ENCODE measurements around the gene ATP6V1B1. TPM values are rescaled to one million over a fixed set of nuclear protein-coding genes. Genes with fewer than 3 reads are reported as not detected.

ATP6V1B1 gene
- total and polyA plus RNA-seq, 9 of the 15 experiments (the other 6 are each of a cell fraction or from before 2014, with no cell fraction given) = not detected

DNA sequence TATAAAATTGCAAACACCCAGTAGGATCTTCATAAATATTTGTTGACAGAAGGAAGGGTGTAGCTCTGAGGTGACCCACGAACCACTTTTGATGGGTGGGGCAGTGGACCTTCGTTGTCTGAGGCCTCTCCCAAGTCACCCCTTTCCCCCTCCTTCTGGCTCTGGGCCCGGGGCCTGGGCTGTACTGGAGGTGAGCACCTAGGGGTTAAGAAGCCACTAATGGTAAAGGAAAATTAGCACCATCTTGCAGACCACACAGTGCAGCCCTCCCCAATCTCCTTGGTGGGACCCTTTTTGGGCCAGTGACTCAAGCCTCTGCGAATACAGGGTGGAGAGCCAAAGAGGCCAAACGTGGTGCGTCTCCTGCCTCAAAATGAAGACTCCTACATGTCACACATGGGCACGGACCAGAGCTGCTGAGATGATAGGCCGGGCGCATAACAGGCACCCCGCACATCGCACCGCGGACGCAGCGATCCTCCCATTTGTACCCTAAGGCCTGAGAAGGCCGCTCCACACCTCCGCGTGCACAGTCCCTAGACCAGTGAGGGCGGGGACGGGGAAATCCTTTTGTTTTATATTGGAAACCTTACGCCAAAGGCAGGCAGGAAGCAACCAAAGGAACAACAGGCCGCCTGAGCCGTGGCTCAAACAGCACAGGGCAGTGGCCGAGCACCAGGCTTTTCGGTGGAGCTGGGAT is 31.9 kb upstream of the ATP6V1B1 start (continued):
- TF ChIP-seq, protein P1, sequence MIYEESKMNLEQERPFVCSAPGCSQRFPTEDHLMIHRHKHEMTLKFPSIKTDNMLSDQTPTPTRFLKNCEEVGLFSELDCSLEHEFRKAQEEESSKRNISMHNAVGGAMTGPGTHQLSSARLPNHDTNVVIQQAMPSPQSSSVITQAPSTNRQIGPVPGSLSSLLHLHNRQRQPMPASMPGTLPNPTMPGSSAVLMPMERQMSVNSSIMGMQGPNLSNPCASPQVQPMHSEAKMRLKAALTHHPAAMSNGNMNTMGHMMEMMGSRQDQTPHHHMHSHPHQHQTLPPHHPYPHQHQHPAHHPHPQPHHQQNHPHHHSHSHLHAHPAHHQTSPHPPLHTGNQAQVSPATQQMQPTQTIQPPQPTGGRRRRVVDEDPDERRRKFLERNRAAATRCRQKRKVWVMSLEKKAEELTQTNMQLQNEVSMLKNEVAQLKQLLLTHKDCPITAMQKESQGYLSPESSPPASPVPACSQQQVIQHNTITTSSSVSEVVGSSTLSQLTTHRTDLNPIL (CRISPR knock-in tag; IDR thresholded peaks at IDR 0.05) = no peak
- TF ChIP-seq ZBTB8A (IDR thresholded peaks at IDR 0.05; ENCODE audit: partially characterized antibody) = no peak
- TF ChIP-seq, protein P2, sequence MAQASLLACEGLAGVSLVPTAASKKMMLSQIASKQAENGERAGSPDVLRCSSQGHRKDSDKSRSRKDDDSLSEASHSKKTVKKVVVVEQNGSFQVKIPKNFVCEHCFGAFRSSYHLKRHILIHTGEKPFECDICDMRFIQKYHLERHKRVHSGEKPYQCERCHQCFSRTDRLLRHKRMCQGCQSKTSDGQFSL (CRISPR knock-in tag; IDR thresholded peaks at IDR 0.05) = no peak
- TF ChIP-seq, protein P2 (tag; IDR thresholded peaks at IDR 0.05) = no peak
- TF ChIP-seq CBX3 (IDR thresholded peaks at IDR 0.05; ENCODE audit: borderline replicate concordance in 1 of 2, low read length in 2 of 2) = no peak
- TF ChIP-seq NR4A1 (CRISPR knock-in tag; IDR thresholded peaks at IDR 0.05) = no peak
- no peak for TF ChIP-seq NR4A1 (tag; IDR thresholded peaks at IDR 0.05)
- TF ChIP-seq TBL1XR1 (IDR thresholded peaks at IDR 0.05; ENCODE audit: low read length in 2 of 2) = no peak
- TF ChIP-seq ZNF707 (CRISPR knock-in tag; conservative IDR thresholded peaks at IDR 0.05) = no peak
- no peak for TF ChIP-seq CHD4 (IDR thresholded peaks at IDR 0.05; ENCODE audit: insufficient read depth, insufficient replicate concordance, low read depth, low read length, poor library complexity, severe bottlenecking)
- TF ChIP-seq TARDBP (IDR thresholded peaks at IDR 0.05) = no peak
- no peak for TF ChIP-seq POLR2A (conservative IDR thresholded peaks at IDR 0.05)
- TF ChIP-seq ZNF253 (CRISPR knock-in tag; conservative IDR thresholded peaks at IDR 0.05) = no peak
- no peak for TF ChIP-seq ZBTB33 (CRISPR knock-in tag; IDR thresholded peaks at IDR 0.05)
- TF ChIP-seq ZNF785 (CRISPR knock-in tag; IDR thresholded peaks at IDR 0.05) = no peak
